Transverse colon (tissue), 4 donors: ENCODE measurements around the gene CELSR1. TPM values are rescaled to one million over a fixed set of nuclear protein-coding genes. Genes with fewer than 3 reads are reported as not detected.
"Not testable (repeated sequence)": the region's sequence is repeated elsewhere in the genome, so short reads cannot be mapped to it uniquely, and the experiment has no call there.

Experiments
- DNase-seq: peaks from one replicate; pipeline ENCODE4 v3.0.0-alpha.2; 2019
- H3K27ac ChIP-seq, 4 donors: fragments of 200-600 bp; sonication (generic); 2 replicates each; pipeline ENCODE4 v1.5.1; 2016 to 2018; ENCODE audit warnings: inconsistent platforms in 4 of 4
- H3K27me3 ChIP-seq: fragments of 200-600 bp; sonication (generic); 2 replicates; pipeline ENCODE4 v1.5.1; 2017; ENCODE audit warnings: inconsistent platforms
- H3K36me3 ChIP-seq, 4 donors: fragments of 200-600 bp; sonication (generic); 2 replicates each; pipeline ENCODE4 v1.5.1; 2017 to 2019; ENCODE audit warnings: inconsistent platforms in 4 of 4
- H3K4me1 ChIP-seq, 4 donors: fragments of 200-600 bp; sonication (generic); 2 replicates each; pipeline ENCODE4 v1.5.1; 2017 to 2020; ENCODE audit warnings: inconsistent platforms in 4 of 4
- H3K4me3 ChIP-seq, 4 donors: fragments of 200-600 bp; sonication (generic); 1 replicate in 1 of 4; 2 replicates in 3 of 4; pipeline versions ENCODE4 v1.5.1 to v1.6.1; 2017 to 2019; ENCODE audit warnings: inconsistent platforms in 4 of 4
- H3K9me3 ChIP-seq, 2 donors: fragments of 200-600 bp; sonication (generic); 2 replicates each; pipeline ENCODE4 v1.5.1; 2017 to 2019; ENCODE audit warnings: inconsistent platforms in 2 of 2
- CTCF ChIP-seq, 5 experiments: fragments of 200-600 bp in 3 of 5; fragments of 450-650 bp in 2 of 5; sonication (generic) in 3 of 5; IDR thresholded peaks; 1 replicate in 2 of 5; 2 replicates in 3 of 5; pipeline ENCODE4 v1.5.1; 2016 to 2017; ENCODE audit warnings: antibody characterized with exemption in 5 of 5, inconsistent platforms in 3 of 5, mild to moderate bottlenecking in 2 of 5, moderate library complexity in 1 of 5
- EP300 ChIP-seq: sonication (generic); formaldehyde crosslinking; IDR thresholded peaks from one replicate; pipeline ENCODE4 v1.6.1; 2017; ENCODE audit warnings: antibody characterized with exemption, low read depth
- POLR2A ChIP-seq: fragments of 450-650 bp; IDR thresholded peaks from one replicate; pipeline ENCODE4 v1.6.1; 2016; ENCODE audit warnings: antibody characterized with exemption, mild to moderate bottlenecking, moderate library complexity
- POLR2AphosphoS5 ChIP-seq, 3 donors: sonication (generic); formaldehyde crosslinking; IDR thresholded peaks; one replicate each; pipeline ENCODE4 v1.6.1; 2016; ENCODE audit warnings: antibody characterized with exemption in 3 of 3
- WGBS, 2 donors: methylation state at CpG; one replicate each; pipeline ENCODE4 v1.1.5; 2018; ENCODE audit warnings: low coverage in 1 of 2; 5-methylcytosine and 5-hydroxymethylcytosine counted together
- in situ Hi-C, 4 donors: fragments of 200-750 bp; cut with MboI; loops; one replicate each; pipeline versions ENCODE4 v1.15.0 to v1.15.1; 2017; ENCODE audit warnings: low sequenced_read_pairs in 3 of 4, low pct_ligation_motif_present in 1 of 4, low pct_unique_long_range_greater_than_20kb in 1 of 4
- intact Hi-C: fragments of 100-400 bp; cut with DNase I; formaldehyde crosslinking; loops from one replicate; pipeline ENCODE4 v1.15.1; 2023; ENCODE audit warnings: low total_unique reads
- total RNA-seq, 4 donors: library from RNA; depleted of rRNA; stranded (reverse); fragments of >200 nt; gene quantifications; one replicate each; pipeline ENCODE4 v1.1.0, GENCODE V29; 2016

CELSR1 gene
- total RNA-seq, 4 donors from 2014 or later, result 0.96 to 2.5 (median 1.4) TPM

DNA sequence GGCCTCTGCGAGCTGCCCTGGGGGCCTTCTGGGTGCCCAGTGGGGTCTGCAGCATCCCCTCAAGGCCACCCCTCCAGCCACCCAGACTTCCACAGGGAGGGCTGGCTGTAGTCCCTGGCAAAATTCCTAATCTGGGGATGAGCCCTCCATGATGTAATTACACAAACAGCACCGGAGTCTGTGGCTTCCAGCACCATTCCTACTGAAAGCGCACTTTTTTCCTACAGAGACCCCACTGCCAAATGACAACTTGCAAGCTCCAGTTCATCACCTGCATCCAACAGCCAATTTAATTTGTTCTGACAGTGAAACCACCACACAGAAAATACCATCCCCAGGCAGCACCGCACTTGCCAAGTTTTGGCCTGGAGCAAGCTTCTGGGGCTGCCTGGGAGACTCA, 131.5 kb downstream of the CELSR1 start:
- WGBS, 2 donors, result 93% methylated on average over 4 of the region's 4 CpGs; no CpG with 5 or more reads in 1 of the 2 donors
- H3K27me3 ChIP-seq, result no peaks in the 10 kb centered on the region
- no peak overlapping the region for H3K4me3 ChIP-seq
- TF ChIP-seq EP300 (no peak), POLR2AphosphoS5 (IDR thresholded peaks at IDR 0.05) (no peak), POLR2A (no peak), CTCF (IDR thresholded peaks at IDR 0.05) (no peak)
- DNase-seq, result no peak
- no peaks in the 10 kb centered on the region for H3K36me3 ChIP-seq
- H3K27ac ChIP-seq, result no peak overlapping the region
- intact Hi-C loops, result no loop called here
- no peaks in the 10 kb centered on the region for H3K9me3 ChIP-seq
- in situ Hi-C loops, result no loop called here
- no peaks in the 10 kb centered on the region for H3K4me1 ChIP-seq

GRCh38 chr22:46403880-46404279, 133.5 kb downstream of the CELSR1 start:
- in situ Hi-C loops, intact Hi-C loops, H3K36me3 ChIP-seq, H3K27me3 ChIP-seq, H3K9me3 ChIP-seq, H3K4me1 ChIP-seq, H3K27ac ChIP-seq, DNase-seq, H3K4me3 ChIP-seq: not testable (repeated sequence)
- WGBS, 2 donors, result 66 to 74% methylated on average over 5 to 7 of the region's 7 CpGs

- intact Hi-C loops, result no loop called here
- no peak for TF ChIP-seq POLR2A
- no peaks in the 10 kb centered on the region for H3K36me3 ChIP-seq
- DNase-seq, result no peak
- H3K9me3 ChIP-seq, result no peaks in the 10 kb centered on the region
- no peaks in the 10 kb centered on the region for H3K4me1 ChIP-seq
- WGBS, 2 donors, result 55 to 60% methylated on average over 1 to 2 of the region's 2 CpGs
- no peak overlapping the region for H3K4me3 ChIP-seq
- no peak overlapping the region for H3K27ac ChIP-seq
- in situ Hi-C loops, result no loop called here
- no peaks in the 10 kb centered on the region for H3K27me3 ChIP-seq
Measured at GRCh38 chr22:46402505-46402904, 134.9 kb downstream of the CELSR1 start.

- H3K4me1 ChIP-seq, result no peaks in the 10 kb centered on the region
- no peak for TF ChIP-seq POLR2A
- no peak for TF ChIP-seq CTCF (IDR thresholded peaks at IDR 0.05)
- no peak for TF ChIP-seq EP300
- no peak for TF ChIP-seq POLR2AphosphoS5 (IDR thresholded peaks at IDR 0.05)
- in situ Hi-C loops, result no loop called here
- H3K27me3 ChIP-seq, result no peaks in the 10 kb centered on the region
- H3K36me3 ChIP-seq, result no peaks in the 10 kb centered on the region
- 88 to 96% methylated on average over 4 to 10 of the region's 10 CpGs for WGBS, 2 donors
- H3K27ac ChIP-seq, result no peak overlapping the region
- no peaks in the 10 kb centered on the region for H3K9me3 ChIP-seq
- no peak overlapping the region for H3K4me3 ChIP-seq
- no peak for DNase-seq
- intact Hi-C loops, result no loop called here
Measured at GRCh38 chr22:46401370-46401769, 136.1 kb downstream of the CELSR1 start.

DNA sequence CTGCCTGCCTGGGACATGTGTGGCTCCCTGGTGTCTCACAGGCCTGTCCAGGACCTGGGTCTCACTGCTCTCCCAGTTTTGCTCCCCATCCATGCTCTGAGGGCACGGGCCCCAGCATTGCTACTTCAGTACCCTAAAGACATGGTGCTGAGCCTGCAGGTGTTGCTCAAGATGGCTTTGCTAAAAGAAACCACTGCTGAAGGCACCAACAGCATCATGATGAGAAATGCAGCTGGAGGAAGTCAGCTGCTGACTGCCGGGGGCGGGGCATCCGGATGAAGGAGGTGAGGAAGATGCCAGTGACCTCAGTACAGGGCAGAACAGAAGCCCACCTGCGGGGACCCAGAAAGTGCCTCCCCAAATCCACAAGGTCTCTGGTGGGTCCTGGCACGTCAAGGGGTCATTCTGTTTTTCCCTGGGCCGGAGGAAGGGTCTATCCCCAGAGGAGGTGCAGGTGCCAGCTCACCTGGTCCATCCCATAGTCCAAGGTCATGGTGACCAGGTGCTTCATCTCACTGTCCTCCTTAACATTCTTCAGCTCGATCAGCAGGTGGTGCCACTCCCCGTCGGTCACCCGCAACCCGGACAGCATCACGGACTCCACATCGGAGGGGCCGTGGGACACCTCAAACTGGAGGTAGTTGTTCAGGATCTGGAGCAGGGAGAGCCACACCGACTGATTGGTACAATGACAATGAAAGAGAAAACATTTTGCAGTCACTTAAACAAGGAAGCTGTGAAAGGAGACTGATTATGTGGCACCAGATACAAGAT, 138.0 kb downstream of the CELSR1 start:
- Histone ChIP-seq H3K27me3 (no peaks in the 10 kb centered on the region), H3K4me1 (no peaks in the 10 kb centered on the region), H3K27ac (no peak overlapping the region), H3K36me3 (no peaks in the 10 kb centered on the region), H3K4me3 (no peak overlapping the region), H3K9me3 (no peaks in the 10 kb centered on the region)
- TF ChIP-seq EP300 (no peak), POLR2AphosphoS5 (IDR thresholded peaks at IDR 0.05) (no peak), POLR2A (no peak), CTCF (IDR thresholded peaks at IDR 0.05) (no peak)
- in situ Hi-C loops, result no loop called here
- 86% methylated on average over 15 of the region's 16 CpGs; no CpG with 5 or more reads in 1 of the 2 donors for WGBS, 2 donors
- intact Hi-C loops, result no loop called here
- DNase-seq, result no peak
